IPS-11a (cell line): ENCODE measurements around the gene CRBN.

Experiments
- H3K4me3 ChIP-seq: one replicate; pipeline ENCODE4 v1.5.1; 2013; ENCODE audit warnings: low read depth, low read length, control low read depth

The CRBN gene

GRCh38 chr3:3117651-3118050, 61.8 kb downstream of the CRBN start:
- no peak overlapping the region for H3K4me3 ChIP-seq

DNA sequence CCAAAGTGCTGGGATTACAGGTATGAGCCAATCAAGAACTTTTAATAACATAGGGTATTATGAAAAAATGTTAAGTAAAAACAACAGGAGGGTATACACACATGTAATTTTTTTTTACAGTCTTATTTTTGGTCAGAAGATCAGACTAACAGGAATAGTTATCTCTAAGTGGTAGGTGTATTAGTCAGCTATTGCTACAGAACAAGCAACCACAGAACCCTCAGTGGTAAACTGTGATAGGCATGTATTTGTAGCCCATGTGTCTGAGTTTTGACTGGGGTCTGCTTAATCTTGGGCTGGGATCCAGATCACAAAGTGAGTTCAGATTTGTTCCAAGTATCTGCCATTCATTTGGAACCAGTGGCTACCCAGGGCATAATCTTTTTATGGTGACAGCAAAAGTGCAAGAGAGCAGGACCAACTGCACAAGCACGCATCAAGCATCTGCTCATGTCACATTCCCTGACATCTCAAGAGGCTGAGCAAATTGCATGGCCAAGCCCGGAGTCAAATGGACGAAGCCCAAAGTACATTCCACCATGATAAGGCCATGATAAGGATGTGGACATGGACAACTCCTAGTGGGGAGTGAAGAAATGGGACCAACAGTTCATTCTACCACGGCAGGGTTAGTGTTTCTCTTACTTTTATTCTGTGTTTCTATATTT, 66.3 kb downstream of the CRBN start:
- H3K4me3 ChIP-seq: no peak overlapping the region

DNA sequence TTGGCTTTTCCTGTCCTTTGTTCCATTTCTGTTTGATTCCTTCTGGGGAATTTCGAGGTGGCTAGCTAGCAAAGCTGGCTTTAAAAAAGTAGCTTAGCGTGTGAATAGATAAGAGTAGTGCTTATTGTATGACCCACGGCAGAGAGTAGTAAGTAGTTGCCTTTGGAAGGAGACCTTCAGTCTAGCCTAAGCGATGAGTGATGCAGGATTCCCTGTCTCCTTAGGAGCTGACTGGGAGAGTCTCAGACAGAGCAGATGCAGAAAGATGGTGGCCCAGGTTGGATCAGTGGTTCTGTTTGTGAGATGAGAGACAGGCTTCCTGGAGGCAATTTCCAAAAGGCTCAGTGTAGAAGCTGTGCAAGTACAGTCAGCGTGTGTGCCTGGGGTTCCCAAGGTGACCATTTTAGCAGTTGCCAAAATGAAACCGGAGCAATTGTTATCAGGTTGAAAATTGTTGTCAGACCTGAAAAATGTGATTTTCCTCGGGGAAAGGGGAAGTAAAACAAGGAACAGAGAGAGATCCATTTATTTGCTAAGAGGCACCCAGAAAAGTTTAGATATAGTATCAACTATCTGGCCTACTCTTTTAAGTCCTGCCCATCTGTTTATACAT, 68.6 kb downstream of the CRBN start:
- H3K4me3 ChIP-seq: no peak overlapping the region

DNA sequence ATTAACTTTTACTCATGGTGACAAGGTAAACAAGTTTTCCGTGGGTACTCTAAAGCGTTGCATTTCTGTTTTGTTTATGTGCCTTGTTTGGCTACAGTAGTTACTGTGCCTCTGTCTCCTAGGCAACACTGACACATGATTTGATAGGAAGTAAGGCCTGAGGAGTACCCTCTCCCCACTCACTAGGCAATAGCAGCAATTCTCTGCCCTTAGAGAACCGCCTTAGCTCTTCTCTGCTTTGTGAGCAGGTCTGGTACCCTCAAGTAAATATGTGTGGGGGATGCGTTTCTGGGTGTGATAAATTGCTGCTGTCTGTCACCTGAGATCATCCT, 69.2 kb downstream of the CRBN start, which contains the start of gene IL5RA:
TSS of gene IL5RA (minus strand) at position 76 of the 332 bp plus-strand sequence. CDS start 5,390 bp downstream, outside the sequence.
- H3K4me3 ChIP-seq: no peak within 1 kb of the TSS

- no peak overlapping the region for H3K4me3 ChIP-seq
Observed at GRCh38 chr3:3109407-3110298, 69.8 kb downstream of the CRBN start.

DNA sequence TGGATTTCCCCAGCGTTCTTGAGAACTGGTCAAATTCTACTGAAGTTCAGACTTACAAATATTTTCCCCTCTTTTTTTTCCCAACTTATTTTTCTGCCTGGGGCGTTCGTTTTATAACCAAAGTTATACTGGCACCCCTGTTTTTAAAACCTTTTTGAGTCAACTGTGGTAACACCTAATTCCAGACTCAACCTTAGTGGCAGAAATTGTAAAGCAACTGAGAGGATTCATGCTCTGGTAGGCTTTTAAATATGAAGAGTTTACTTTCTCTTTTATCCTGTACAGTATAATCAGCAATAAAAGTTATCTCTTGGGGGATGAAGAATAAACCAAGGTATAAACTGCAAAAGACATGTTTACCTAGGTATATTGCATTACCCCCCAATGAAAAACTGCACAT, 71.6 kb downstream of the CRBN start:
- no peak overlapping the region for H3K4me3 ChIP-seq

DNA sequence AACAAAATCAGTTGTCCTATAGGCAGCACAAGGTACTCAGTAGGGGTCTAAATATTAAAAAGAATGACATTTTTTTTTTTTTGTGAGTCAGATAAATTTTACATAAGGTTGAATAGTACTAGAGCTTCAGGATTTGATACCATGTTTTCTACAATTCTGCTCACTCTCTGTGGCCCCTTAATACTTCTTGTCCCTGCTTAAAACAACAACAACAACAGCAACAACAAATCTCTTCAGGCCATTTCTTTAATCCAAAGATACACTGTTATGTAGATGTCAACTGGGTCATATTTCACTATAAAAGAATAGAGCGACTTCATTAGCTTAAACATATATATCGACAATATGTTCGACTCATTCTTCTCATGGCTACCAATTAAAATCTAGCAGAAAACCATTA, 72.3 kb downstream of the CRBN start:
- no peak overlapping the region for H3K4me3 ChIP-seq

DNA sequence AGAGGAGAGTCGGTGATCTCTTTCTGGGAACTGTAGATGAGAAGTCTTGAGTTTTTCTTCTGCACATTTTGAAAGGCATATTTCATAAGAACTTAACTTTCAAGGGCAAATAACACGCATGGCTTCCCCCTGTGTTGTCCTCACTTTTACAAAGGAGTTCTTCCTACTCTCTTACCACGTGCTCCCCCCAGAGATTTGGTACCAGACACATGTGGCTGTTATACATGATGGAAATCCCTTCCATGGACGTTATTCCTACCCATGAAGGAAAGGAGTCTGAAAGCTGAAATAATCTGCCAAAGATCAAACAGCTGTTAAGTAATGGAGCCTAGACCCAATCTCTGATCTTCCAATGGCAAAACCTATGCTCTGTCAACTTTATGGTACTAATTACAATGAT, 73.7 kb downstream of the CRBN start:
- no peak overlapping the region for H3K4me3 ChIP-seq

- no peak overlapping the region for H3K4me3 ChIP-seq
Observed at GRCh38 chr3:3105246-3105645, 74.2 kb downstream of the CRBN start.

GRCh38 chr3:3102751-3103150, 76.7 kb downstream of the CRBN start:
- H3K4me3 ChIP-seq: no peak overlapping the region

GRCh38 chr3:3101660-3102458, 77.6 kb downstream of the CRBN start:
- H3K4me3 ChIP-seq: no peak overlapping the region
